ENCODE measurements around the gene TALDO1.
A peak's percentile ranks its signal among the peaks of the same experiment; 100 is the strongest.

The TALDO1 gene

DNA sequence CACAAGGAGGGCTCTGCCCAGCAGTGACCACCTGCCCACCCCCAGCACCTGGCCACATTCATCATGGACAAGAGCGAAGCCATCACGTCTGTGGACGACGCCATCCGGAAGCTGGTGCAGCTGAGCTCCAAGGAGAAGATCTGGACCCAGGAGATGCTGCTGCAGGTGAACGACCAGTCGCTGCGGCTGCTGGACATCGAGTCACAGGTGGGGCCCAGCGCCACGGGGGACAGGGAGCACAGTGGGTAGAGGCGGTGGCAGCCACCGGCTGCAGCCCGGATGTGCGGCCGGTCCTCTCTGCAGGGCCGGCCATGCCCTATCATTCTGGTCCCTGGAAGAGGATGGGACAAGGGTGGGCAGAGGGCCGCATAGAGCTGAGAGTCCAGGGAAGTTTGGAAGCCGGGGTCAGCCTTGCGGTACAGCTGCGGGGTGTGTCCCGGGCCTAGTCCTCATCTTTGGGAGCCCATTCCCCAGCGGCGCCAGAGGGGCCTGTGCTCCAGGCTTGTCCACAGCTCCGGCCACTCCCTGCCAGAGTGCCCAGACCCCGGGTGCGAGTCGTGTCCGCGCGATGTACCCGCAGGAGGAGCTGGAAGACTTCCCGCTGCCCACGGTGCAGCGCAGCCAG is 27.1 kb upstream of the TALDO1 start:
- TF ChIP-seq, protein P1, sequence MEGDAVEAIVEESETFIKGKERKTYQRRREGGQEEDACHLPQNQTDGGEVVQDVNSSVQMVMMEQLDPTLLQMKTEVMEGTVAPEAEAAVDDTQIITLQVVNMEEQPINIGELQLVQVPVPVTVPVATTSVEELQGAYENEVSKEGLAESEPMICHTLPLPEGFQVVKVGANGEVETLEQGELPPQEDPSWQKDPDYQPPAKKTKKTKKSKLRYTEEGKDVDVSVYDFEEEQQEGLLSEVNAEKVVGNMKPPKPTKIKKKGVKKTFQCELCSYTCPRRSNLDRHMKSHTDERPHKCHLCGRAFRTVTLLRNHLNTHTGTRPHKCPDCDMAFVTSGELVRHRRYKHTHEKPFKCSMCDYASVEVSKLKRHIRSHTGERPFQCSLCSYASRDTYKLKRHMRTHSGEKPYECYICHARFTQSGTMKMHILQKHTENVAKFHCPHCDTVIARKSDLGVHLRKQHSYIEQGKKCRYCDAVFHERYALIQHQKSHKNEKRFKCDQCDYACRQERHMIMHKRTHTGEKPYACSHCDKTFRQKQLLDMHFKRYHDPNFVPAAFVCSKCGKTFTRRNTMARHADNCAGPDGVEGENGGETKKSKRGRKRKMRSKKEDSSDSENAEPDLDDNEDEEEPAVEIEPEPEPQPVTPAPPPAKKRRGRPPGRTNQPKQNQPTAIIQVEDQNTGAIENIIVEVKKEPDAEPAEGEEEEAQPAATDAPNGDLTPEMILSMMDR (conservative IDR thresholded peaks at IDR 0.05): no peak
- no peak overlapping the region for H3K27ac ChIP-seq

DNA sequence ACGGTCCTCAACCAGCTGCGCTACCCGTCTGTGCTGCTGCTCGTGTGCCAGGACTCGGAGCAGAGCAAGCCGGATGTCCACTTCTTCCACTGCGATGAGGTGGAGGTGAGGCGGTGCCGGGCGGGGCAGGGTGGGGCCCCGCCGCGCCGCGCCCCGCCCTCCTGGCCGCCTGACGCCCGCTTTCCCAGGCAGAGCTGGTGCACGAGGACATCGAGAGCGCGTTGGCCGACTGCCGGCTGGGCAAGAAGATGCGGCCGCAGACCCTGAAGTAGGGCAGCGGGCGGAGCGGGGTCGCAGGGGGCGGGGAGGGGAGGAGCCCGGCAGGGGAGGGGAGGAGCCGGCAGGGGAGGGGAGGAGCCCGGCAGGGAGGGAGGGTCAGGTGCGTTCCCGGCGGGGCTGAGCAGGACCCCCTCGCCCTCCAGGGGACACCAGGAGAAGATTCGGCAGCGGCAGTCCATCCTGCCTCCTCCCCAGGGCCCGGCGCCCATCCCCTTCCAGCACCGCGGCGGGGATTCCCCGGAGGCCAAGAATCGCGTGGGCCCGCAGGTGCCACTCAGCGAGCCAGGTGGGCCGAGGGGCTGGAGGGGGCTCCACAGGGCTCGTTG is 26.5 kb upstream of the TALDO1 start:
- no peak overlapping the region for H3K27ac ChIP-seq
- TF ChIP-seq, protein P1 (conservative IDR thresholded peaks at IDR 0.05): no peak

DNA sequence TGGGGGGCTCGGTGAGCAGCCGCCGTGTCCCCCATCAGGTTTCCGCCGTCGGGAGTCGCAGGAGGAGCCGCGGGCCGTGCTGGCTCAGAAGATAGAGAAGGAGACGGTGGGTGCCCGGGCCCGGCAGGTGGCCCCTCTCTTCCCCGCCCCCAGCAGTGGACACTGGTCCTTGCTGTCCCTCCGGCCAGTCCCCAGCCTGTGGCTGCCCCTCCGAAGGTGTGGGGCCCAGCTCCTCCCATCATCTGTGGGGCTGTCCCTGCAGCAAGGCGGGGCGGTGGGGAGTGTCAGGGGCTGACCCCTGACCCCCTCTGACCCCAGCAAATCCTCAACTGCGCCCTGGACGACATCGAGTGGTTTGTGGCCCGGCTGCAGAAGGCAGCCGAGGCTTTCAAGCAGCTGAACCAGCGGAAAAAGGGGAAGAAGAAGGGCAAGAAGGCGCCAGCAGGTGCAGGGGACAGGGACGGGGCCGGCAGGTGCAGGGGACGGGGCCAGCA is 26.0 kb upstream of the TALDO1 start:
- TF ChIP-seq, protein P1 (conservative IDR thresholded peaks at IDR 0.05): no peak
- H3K27ac ChIP-seq: no peak overlapping the region

DNA sequence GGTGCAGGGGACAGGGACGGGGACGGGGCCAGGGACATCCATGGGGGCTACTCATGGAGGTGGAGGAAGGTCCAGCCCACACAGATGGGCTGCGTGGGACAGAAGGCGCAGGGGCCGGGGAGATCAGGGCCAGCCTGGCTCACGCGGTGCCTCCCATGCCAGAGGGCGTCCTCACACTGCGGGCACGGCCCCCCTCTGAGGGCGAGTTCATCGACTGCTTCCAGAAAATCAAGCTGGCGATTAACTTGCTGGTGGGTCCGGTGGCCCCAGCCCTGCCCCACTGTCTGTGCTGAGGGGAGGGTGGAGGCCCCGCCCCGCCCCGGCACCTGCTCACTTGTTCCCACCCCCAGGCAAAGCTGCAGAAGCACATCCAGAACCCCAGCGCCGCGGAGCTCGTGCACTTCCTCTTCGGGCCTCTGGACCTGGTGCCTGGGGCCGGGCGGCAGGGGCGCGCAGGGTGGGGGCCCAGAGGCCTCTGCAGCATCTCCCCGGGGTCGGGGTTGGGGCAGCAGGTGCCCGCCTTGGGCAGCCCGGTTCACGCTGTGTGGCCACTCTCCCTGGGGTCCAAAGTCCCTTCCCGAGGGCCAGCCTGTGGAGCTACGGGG is 25.4 kb upstream of the TALDO1 start:
- no peak overlapping the region for H3K27ac ChIP-seq
- TF ChIP-seq, protein P1 (conservative IDR thresholded peaks at IDR 0.05): no peak

DNA sequence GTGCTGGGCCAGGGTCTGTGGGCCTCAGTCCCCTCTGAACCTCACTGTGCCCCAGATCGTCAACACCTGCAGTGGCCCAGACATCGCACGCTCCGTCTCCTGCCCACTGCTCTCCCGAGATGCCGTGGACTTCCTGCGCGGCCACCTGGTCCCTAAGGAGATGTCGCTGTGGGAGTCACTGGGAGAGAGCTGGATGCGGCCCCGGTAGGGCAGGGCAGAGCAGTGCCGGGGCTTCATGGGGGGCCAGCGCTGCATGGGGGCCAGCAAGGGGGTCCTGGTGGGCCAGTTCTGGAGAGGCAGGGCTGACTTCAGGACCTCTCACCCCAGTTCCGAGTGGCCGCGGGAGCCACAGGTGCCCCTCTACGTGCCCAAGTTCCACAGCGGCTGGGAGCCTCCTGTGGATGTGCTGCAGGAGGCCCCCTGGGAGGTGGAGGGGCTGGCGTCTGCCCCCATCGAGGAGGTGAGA is 24.9 kb upstream of the TALDO1 start:
- H3K27ac ChIP-seq: no peak overlapping the region
- TF ChIP-seq, protein P1 (conservative IDR thresholded peaks at IDR 0.05): no peak

DNA sequence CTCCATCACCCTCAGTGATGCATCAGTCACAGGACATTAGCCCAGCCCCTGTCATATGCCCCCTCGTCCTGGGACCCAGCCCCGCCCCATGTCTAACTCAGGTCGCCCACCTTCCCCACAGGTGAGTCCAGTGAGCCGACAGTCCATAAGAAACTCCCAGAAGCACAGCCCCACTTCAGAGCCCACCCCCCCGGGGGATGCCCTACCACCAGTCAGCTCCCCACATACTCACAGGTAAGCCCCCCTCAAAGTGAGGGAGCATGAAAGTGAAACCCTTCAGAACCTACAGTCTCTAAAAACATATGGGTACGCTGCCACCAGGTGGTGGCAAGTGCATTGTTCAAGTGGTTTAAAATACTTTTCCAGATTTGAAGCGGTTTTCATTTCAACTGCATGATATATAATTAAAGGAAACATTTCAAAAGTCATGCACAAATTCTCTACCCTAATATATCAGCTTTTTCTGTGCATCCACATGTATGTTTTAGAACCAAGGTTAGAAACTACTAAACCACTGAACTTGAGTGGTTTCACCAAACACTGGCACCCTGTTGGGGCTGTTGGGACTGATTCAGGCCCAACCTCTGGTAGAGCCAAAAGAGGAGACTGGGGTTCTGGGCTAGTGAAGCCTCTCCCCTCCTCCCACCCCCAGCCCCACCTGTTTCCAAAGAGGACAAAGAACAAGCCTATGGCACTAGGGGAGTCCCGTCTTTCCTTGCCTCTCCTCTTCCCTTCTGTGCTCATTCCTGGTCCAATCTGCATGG is 24.0 kb upstream of the TALDO1 start:
- H3K27ac ChIP-seq: no peak overlapping the region
- TF ChIP-seq, protein P1 (conservative IDR thresholded peaks at IDR 0.05): peak; percentile 72

All from VCaP (cell line).